Glutamatergic neuron (in vitro differentiated cells): ENCODE results near the gene ABCG8. TPM values are rescaled to one million over a fixed set of nuclear protein-coding genes. Genes with fewer than 3 reads are reported as not detected.

ENCODE experiments used
- DNase-seq: peaks from one replicate; pipeline ENCODE4 v3.0.0; 2022
- H3K27ac Mint-ChIP-seq: one replicate; pipeline ENCODE4 v1.8.0; 2020; ENCODE audit warnings: mild to moderate bottlenecking, mixed read lengths, inconsistent platforms; ENCODE audit not compliant: unreplicated experiment
- H3K27me3 Mint-ChIP-seq: one replicate; pipeline ENCODE4 v1.8.0; 2020; ENCODE audit warnings: mild to moderate bottlenecking, moderate library complexity, mixed read lengths, inconsistent platforms; ENCODE audit not compliant: unreplicated experiment
- H3K36me3 Mint-ChIP-seq: one replicate; pipeline ENCODE4 v1.8.0; 2020; ENCODE audit warnings: mild to moderate bottlenecking, mixed read lengths, inconsistent platforms; ENCODE audit not compliant: unreplicated experiment
- H3K4me1 Mint-ChIP-seq: one replicate; pipeline ENCODE4 v1.8.0; 2020; ENCODE audit warnings: mild to moderate bottlenecking, low read depth, mixed read lengths, inconsistent platforms; ENCODE audit not compliant: unreplicated experiment
- H3K4me3 Mint-ChIP-seq: one replicate; pipeline ENCODE4 v1.8.0; 2020; ENCODE audit warnings: mild to moderate bottlenecking, mixed read lengths, inconsistent platforms; ENCODE audit not compliant: unreplicated experiment
- H3K9me3 Mint-ChIP-seq: one replicate; pipeline ENCODE4 v1.8.0; 2020; ENCODE audit warnings: mild to moderate bottlenecking, moderate library complexity, mixed read lengths, inconsistent platforms; ENCODE audit not compliant: unreplicated experiment
- CTCF ChIP-seq: fragments of 200-600 bp; sonication (generic); IDR thresholded peaks from one replicate; pipeline ENCODE4 v1.5.0; 2021; ENCODE audit not compliant: partially characterized antibody, unreplicated experiment
- total RNA-seq: library from RNA; stranded (reverse); fragmentation: NEBNext Ultra II Directional; extraction: Animal tissue kit (Norgen Biotek cat#: 25700); gene quantifications from one replicate; pipeline ENCODE4 v1.2.1, GENCODE V29; 2021; ENCODE audit not compliant: unreplicated experiment

The ABCG8 gene
- total RNA-seq, 1 donor from 2014 or later: not detected

- DNase-seq: no peak
- no peak for TF ChIP-seq CTCF
- no peak overlapping the region for H3K27ac Mint-ChIP-seq
- H3K4me1 Mint-ChIP-seq: peaks cover 24% of the 10 kb centered on the region
- H3K9me3 Mint-ChIP-seq: peaks cover 2% of the 10 kb centered on the region
- no peaks in the 10 kb centered on the region for H3K36me3 Mint-ChIP-seq
- no peaks in the 10 kb centered on the region for H3K27me3 Mint-ChIP-seq
- H3K4me3 Mint-ChIP-seq: no peak overlapping the region
These were observed 24.1 kb upstream of the ABCG8 start for GRCh38 chr2:43814711-43815110.

GRCh38 chr2:43818761-43819160 is 20.0 kb upstream of the ABCG8 start:
- H3K36me3 Mint-ChIP-seq: no peaks in the 10 kb centered on the region
- peaks cover 2% of the 10 kb centered on the region for H3K9me3 Mint-ChIP-seq
- H3K27me3 Mint-ChIP-seq: peaks cover 6% of the 10 kb centered on the region
- TF ChIP-seq CTCF: no peak
- no peak overlapping the region for H3K27ac Mint-ChIP-seq
- DNase-seq: no peak
- H3K4me1 Mint-ChIP-seq: peaks cover 6% of the 10 kb centered on the region
- H3K4me3 Mint-ChIP-seq: no peak overlapping the region

- no peak overlapping the region for H3K27ac Mint-ChIP-seq
- no peak for TF ChIP-seq CTCF
- peaks cover 6% of the 10 kb centered on the region for H3K4me1 Mint-ChIP-seq
- no peaks in the 10 kb centered on the region for H3K36me3 Mint-ChIP-seq
- peaks cover 6% of the 10 kb centered on the region for H3K27me3 Mint-ChIP-seq
- no peak overlapping the region for H3K4me3 Mint-ChIP-seq
- peaks cover 2% of the 10 kb centered on the region for H3K9me3 Mint-ChIP-seq
- no peak for DNase-seq
These were observed 19.1 kb upstream of the ABCG8 start for GRCh38 chr2:43819491-43820163.

- no peaks in the 10 kb centered on the region for H3K9me3 Mint-ChIP-seq
- no peak for DNase-seq
- peaks cover 6% of the 10 kb centered on the region for H3K4me1 Mint-ChIP-seq
- no peak overlapping the region for H3K27ac Mint-ChIP-seq
- TF ChIP-seq CTCF: no peak
- no peaks in the 10 kb centered on the region for H3K36me3 Mint-ChIP-seq
- H3K4me3 Mint-ChIP-seq: no peak overlapping the region
- H3K27me3 Mint-ChIP-seq: peaks cover 6% of the 10 kb centered on the region
These were observed 15.9 kb upstream of the ABCG8 start for GRCh38 chr2:43822839-43823238.

GRCh38 chr2:43823751-43824150 is 15.0 kb upstream of the ABCG8 start:
- H3K36me3 Mint-ChIP-seq: no peaks in the 10 kb centered on the region
- H3K4me1 Mint-ChIP-seq: peaks cover 2% of the 10 kb centered on the region
- no peak for DNase-seq
- H3K9me3 Mint-ChIP-seq: no peaks in the 10 kb centered on the region
- no peak overlapping the region for H3K27ac Mint-ChIP-seq
- H3K4me3 Mint-ChIP-seq: no peak overlapping the region
- peaks cover 6% of the 10 kb centered on the region for H3K27me3 Mint-ChIP-seq
- TF ChIP-seq CTCF: no peak
